SKM-1 (cell line): ENCODE measurements around the gene B4GALT1.
"Not testable (repeated sequence)": the region's sequence is repeated elsewhere in the genome, so short reads cannot be mapped to it uniquely, and the experiment has no call there.

Source experiments
- DNase-seq: peaks from one replicate; lab custom pipeline; 2025; ENCODE audit not compliant: unreplicated experiment; lab: John Stamatoyannopoulos, UW

B4GALT1 gene

DNA sequence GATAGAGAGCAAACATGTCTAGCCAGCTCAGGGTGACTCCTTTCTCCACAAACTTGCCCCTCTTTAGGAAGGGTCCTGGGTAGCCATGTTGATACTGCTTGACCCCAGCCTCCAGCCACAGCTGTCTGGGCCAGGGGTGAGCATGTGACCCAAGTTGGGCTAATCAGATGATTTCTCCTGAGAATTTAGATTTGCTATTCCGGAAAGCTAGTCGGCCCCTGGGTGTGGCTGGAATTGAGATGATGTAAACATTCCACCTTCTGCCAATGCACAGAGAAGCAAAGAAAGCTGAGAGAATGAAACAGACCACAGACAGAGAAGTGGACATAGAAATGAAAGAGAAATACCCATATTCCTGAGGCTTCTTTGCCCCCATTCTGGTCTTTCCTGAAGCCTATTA is 17.8 kb upstream of the B4GALT1 start:
- no peak for DNase-seq

DNA sequence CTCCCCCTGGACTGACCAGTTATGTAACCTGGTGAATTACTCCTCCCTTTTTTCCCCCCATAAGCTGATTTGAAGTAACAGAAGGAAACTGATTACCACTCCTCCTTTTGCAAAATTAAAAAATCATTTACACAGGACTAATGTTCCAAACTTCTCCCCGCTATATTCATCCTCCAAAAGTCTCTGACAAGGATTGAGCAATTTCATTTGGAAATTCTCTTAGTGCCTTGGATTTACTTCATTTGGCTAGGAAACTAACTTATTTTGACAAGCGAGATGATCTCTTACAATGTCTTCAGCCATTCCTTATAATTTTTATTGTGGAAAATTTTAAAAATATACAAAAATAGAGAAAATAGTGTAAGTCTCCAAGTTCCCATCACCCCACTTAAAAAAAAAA is 15.4 kb upstream of the B4GALT1 start:
- no peak for DNase-seq

DNA sequence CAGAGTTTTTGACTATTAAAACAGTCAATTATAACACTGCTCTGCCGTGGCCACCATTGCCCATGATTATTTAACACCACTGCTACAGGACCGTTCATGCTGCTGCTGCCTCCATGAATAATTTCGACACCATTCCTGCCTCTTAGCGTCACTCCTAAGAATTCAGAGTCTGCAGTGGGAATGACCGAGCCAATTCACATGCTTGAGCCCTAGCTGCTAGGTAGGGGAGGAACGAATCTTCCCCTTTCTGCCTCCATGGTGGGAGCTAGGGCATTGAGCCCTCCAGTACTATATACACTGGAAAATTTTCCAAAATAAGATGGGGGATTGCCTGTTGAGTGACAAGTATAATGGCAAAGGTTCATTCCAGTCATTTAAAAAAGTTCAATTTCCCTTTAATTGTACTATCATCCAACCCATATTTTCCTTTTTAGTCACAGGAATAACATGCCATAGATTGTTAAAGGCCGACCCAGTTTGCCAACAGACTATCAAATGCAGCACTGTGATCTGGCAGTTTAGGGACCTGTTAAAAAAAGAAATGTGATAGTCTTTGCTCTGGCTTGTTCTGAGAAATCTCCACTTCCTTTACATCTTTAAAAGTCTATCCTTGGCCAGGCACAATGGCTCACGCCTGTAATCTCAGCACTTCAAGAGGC is 13.5 kb upstream of the B4GALT1 start:
- DNase-seq = no peak

DNA sequence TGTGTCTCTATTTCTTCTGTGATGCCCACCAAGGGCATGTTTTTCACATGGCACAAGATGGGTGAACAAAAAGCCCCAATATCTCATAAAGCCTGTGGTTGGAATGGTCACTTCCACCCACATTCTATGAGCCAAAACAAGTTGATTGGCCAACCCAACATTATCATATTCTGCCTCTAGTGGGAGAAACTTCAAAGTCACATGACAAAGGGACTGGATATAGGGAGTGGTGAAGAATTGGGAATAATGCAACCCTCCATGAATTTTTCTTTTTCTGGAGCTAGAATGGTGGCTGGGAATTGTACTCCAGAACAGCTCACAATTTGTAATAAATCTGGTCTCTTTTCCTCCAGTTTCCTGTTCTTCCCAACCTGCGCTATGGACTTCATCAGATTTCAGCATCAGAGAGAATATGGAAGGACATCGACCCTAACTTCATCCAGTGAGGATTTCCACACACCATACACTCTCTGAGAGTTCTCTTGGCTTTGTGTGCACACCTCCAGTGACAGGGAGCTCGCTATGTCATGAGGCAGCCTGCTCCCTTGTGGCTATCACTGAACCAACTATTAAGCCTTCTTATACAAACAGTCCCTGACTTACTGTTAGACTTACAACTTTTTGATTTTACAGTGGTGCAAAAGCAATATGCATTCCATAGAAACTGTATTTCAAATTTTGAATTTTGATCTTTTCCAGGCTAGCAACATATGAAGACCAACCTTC is 12.0 kb upstream of the B4GALT1 start:
- DNase-seq = no peak

DNA sequence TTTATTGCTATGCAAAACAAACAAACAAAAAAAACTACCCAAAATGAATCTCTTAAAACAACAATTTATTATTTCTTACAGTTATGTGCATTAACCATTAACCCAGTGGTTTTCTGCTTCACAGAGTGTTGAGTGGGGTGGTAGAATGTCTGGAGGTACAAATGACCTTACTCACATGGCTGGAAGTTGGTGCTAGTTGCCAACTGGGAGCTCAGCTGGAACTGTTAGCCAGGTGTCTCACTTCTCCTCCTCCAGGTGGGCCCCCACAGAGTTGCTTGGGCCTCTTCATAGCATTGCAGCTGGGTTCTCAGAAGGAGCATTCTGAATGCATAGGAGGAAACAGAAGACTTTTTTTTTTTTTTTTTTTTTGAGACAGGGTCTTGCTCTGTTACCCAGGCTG is 10.5 kb upstream of the B4GALT1 start:
- no peak for DNase-seq

DNA sequence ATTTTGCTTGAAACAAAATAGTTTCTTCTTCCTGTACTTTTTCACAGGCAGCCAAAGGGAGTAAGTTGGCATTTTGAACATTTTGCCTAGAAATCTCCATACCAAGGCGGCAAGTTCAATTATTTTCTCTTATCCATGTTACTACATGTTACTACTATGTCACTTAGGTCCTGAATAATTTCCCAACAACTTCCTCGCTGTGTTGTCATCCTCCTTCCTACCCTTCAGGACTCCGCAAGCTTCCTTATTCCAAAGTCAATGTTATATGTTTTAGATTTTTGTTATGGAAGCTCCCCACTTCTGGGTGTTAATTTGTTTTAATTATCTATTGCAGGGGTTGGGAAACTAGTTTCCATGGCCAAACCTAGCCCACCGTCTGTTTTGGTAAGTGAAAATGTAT is 9.9 kb upstream of the B4GALT1 start:
- DNase-seq = no peak

DNA sequence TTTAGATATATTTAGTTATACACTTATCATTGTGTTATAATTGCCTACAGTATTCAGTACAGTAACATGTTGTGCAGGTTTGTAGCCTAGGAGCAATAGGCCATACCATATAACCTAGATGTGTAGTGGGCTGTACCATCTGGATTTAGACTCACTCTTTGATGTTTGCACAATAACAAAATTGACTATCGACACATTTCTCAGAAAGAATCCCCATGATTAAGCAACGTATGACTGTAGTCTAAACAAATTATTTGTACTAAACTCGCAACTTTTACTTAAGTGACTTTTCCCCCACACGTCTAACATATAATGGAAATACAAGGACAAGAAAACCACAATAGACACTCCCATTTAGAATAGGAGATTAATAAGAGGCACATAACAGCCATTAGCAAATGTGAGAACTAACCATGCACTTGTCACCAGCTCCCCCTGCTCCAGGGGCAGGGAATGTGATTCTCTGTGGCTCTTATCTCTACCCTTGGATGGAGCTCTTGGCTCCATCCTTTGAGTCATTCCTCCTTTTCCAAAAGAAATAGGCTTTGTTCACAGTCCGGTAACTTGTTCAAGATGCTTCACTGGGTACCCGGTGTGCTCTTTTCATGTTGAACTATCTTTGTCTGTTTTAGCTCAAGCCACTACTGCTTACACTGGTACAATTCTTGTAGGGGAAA is 8.7 kb upstream of the B4GALT1 start:
- DNase-seq = no peak

DNA sequence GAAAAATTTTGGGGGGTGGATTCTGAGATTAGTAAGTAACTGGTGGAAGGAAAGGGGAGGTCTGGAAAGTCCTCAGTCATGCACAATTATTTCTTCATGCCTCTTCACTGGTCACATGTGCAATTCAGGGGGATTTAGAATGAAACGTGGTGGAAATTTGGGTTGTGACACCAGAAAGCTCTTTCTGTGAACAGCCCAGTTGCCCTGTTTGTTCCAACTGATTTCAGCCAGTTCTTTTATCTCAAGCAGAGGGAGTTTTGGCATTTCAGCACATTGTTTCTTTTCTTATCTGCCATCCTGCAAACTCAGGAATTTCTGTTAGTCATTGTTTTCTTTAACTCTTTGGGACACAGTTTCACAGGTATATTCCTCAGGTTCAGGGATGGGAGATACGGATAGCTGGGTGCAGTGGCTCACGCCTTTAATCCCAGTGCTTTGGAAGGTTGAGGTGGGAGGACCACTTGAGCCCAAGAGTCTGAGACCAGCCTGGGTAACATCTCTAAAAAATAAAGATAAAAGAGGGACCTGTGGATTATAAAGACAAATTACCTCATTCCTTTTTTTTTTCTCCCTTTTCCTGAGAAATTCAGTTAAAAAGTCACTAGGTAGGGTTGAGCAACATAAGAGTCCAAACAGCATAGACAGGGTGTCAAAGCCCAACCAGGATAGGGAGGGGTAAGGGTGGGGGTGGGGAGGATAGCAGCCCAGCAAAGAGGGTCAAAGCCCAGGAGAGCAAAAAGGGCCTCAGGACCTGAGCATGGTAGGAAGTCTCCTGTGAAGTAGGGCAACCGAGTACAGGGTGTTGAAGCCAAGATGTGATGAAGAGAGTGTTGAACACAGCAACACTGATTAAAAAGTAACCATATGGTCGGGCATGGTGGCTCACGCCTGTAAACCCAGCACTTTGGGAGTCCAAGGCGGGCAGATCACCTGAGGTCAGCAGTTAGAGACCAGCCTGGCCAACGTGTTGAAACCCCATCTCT is 5.4 kb upstream of the B4GALT1 start:
- no peak for DNase-seq

DNA sequence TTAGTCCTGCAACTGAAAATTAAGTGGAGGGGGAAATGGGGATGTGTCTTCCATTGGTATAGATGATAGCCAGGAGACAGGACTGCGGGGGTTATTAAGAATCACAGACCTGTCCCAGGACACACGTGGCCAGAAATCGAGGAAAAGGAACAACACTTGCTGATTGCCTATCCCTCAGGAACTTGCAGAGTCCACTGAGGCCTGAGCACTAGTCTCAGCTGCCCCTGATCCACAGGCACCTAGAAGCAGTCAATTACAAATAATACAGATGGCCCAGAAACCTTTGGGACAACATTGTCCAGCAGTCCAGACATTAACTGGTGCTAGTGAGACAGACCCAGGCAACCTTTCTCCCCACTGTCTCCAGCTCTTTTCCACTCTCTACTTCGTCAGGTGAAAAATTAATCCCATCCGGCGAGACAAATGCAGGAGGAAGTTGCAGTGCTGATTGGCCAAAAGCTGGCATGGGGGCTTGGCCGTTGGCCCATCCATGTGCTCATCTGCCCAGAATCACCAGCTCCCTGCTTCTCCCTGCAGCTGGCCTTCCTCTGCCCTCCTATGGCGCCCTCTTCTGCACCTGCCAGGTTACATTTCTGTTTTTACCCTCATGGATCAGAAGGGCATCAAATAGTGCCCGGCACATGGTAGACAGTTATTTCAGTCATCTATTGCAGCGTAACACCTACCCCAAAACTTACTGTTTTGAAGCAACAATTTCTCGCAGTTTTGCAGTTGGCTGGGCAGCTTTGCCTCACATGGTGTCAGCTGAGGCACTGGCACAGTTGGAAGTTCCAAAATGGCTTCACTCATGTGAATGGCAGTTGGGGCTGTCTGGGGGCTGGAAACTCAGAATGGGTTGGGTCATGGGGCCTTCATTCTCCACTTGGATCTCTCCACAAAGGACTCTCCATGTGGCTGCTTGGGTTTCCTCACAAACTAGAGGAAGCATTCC is 3.6 kb upstream of the B4GALT1 start:
- no peak for DNase-seq

DNA sequence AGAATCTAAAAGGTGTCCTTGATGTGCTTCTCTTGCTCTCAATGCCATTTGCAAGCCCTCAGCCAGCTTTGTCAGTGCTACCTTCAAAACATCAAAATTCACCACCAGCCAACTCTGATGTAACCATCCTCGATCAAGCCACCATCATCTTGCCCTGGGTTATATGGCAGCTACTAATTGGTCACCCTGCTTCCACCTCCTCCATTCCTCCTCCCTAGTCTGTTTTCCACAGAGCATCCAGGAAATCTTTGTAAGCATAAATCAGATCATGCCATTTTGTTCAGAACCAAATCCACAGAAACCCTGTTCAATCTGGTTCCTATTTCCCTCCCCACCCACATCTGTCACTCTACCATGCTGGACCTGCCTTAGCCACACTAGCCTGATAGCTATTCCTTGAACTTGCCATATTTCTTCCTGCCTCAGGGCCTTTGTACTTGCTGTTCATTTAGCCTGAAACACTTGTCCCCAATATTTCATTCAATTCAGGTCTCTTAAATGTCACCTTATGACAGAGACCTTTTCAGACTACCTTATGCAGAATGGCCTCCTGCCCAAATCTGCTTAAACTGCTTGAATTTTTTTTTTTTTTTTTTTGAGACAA is 1.9 kb upstream of the B4GALT1 start:
- no peak for DNase-seq

DNA sequence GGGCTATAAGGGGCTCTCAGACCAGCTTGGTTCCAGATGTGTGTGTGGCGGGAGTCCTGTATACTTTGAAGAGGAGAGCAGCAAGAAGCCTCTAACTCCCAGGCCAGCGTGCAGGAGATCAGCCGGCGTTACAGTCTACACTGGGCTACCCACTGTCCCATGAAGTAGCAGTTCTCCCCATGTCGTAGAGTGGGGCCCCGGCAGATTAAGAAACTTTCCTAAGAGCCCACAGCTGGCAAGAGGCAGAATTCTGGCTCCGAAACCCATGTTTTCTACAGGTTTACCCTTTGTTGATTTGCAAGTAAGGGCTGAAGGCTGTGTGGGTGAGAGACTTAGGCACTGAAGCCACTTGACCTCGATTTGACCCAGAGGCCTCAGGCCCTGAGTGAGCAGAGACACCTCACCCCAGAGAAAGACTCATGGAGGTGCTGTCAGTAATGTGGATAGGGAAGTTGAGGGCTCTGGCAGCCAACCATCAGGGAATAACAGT is 881 bp upstream of the B4GALT1 start:
- peak; percentile 42 for DNase-seq

DNA sequence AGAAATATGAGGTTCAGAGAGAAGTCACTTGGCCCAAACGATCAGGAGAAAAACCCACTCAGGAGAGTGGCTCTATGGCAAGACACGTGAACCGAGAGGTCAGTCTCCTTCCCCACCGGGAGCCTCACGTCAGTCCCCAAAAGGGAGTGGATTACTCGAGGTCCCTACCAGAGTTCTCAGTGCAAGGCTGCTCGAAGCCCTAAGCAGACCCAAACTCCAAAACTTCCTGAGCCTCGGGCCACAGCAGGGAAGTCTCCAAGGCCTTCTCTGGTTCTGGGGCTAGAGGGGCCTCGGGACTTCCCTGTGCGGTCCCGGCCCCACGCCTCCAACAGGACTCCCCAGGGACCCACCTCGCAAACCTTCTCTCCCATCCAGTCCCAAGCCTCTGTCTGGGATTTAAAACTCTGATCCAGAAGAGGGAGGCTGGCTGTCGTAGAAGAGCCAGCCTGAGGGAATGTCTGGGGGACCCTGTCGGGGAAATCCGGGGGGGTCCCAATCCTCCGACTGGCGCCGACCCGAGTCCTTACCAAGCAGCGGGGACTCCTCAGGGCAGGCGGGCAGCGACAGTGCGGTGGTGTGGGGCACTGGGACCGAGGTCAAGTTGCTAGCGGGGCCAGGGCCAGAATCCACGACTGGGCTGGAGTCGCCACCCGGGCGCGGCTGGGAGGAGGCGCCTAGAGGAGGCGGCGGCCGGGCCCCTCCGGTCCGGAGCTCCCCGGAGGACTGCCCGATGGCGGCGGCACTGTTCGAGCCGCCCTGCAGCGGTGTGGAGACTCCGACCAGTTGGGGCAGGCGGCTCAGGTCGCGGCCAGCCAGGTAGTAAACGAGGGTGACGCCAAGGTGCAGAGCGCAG is 679 bp downstream of the B4GALT1 start:
- DNase-seq = no peak

DNA sequence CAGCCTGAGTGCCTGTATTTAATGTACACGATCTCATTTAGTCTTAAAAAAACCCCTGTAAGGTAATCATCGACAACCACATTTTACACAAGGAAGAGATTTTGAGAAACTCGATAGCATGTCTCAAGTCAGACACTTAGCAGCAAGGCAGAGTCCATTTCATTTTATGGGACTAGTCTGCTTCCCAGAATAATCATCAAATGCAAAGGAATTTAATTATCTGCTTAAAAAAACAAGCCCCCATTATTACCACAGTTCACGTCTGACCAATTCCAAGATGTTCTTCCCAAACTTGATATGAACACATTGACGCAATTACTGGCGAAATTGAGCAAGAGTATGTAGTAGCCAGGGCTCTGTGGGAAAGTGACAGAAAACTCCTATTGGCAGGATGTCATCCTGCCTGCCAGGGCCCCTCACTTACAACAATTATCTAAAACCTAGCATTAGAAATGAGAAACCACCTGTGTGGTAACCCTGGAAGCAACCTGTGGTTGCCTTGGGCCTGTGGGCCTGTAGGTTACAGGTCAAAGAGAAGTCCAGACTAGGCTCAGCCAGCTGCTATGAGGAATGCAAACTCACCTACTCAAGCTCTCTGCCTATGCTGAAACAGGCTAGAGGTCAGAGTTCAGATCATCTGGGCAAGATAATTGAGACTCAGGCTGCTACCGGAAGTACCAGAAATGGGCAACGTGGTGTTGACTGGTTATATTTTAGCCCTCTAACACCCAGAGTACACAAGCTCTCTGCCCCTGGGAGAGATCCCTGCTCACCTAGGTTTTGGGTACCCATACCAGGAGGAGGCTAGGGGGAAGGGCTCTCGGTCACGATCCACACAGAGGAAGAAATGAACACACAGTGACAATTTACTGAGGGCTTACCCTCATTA is 1.6 kb downstream of the B4GALT1 start:
- no peak for DNase-seq

DNA sequence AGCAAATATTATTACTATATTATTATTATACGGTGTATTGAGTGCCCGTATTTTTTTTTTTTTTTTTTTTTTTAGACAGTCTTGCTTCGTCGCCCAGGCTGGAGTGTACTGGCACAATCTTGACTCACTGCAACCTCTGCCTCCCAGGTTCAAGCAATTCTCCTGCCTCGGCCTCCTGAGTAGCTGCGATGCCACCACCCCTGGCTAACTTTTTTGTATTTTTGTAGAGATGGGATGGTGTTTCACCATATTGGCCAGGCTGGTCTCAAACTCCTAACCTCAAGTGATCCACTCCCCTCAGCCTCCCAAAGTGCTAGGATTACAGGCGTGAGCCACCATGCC is 2.2 kb downstream of the B4GALT1 start:
- not testable (repeated sequence) for DNase-seq

DNA sequence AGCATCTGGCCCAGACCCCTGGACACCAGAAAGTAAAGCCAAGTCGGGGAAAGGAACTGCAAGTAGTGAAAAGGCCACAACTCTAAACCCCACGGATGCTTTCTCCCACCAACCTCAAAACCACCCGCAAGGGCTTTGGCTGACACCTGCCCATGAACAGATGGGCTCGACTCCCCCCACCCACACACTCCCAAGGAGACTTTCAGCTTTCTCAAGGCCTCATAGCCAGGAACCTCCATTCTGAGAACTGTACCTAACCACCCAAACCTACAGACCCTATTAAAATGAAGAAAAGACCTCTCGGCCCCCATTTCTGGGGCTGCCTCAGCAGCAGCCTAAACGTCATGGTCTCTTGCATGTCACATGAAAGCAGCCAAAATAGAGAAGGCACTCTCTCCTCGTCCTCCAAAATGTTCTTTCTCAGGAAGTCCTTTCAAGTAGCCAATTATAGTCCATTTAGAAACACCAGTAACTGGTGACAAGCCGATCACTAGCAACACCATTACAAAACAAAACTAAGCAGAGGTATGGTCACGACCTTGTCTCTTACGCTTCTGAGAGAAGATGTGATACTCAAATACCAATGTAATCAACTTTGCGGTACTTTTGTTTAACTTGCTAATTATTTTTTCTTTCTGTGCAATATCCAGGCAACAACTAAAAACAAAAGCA is 2.9 kb downstream of the B4GALT1 start:
- DNase-seq = no peak

DNA sequence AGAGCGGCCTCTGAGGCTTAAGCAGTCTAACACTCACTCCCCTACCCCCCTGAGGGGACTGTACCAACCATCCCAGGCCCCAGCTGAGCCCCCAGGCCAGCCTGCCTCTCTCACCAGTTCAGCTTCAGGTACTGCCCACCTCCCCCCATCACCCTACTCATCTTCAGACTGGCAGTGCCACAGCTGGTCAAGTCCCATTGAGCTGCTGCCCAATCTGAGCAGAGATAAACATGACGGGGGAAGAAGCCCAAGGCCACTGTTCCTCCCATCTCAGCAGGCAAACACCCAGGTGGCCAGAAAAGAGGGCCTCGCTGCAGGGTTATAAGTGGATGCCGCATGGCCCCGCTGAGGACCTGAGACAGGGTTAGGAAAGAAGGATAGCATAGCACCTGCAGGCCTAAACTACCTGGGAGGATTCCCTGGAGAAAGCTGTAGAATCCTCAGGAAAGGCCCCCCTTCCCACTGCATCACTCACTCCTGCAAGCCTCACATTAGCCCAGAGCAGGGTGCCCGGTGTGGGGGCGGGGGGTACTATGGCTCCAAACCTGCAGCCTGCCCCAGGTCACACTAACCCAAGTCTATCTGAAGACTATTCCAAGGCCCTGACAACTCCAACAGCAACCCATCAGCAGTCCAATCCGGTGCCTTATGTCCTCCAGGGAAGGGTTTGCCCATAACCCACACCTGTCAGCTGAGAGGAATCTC is 3.6 kb downstream of the B4GALT1 start:
- DNase-seq = no peak
